Right lung (tissue), 5 donors: Measurements from ENCODE around the gene RAB3C. TPM values are rescaled to one million over a fixed set of nuclear protein-coding genes. Genes with fewer than 3 reads are reported as not detected.

Source experiments
- DNase-seq, 2 donors: peaks; one replicate each; pipeline ENCODE4 v3.0.0-alpha.2; 2013
- polyA plus RNA-seq, 5 donors: library from polyadenylated mRNA; unstranded; fragments of 120-200 nt; gene quantifications; one replicate each; pipeline versions ENCODE4 v1.2.1 to v1.2.3, GENCODE V29; 2013; ENCODE audit warnings: inconsistent platforms in 1 of 5, low replicate concordance in 1 of 5; ENCODE audit not compliant: insufficient read length in 5 of 5, insufficient read depth in 1 of 5

RAB3C gene
- polyA plus RNA-seq, 5 donors = 0.68 to 2.8 (median 1.3) TPM

DNA sequence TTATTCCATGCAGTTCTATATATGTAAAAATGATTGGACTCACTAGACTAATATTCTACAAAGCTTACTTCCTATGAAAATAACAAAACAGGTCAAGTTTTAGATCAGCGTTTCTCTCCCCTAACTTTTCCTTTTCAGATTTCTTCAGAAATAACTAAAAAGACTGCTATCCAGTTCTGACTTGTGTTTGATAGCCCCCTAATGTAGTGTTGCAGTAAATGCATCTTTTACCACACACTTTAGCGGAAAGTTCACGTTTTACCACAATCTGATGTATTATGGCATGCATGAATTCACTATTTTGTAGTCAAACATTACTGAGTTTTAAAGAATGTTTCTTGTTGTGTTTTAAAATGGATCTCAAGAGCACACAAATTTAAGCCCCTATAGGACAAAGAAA lies 292.7 kb downstream of the RAB3C start:
- DNase-seq = no peak

GRCh38 chr5:58885260-58885659 lies 302.4 kb downstream of the RAB3C start:
- no peak for DNase-seq

DNA sequence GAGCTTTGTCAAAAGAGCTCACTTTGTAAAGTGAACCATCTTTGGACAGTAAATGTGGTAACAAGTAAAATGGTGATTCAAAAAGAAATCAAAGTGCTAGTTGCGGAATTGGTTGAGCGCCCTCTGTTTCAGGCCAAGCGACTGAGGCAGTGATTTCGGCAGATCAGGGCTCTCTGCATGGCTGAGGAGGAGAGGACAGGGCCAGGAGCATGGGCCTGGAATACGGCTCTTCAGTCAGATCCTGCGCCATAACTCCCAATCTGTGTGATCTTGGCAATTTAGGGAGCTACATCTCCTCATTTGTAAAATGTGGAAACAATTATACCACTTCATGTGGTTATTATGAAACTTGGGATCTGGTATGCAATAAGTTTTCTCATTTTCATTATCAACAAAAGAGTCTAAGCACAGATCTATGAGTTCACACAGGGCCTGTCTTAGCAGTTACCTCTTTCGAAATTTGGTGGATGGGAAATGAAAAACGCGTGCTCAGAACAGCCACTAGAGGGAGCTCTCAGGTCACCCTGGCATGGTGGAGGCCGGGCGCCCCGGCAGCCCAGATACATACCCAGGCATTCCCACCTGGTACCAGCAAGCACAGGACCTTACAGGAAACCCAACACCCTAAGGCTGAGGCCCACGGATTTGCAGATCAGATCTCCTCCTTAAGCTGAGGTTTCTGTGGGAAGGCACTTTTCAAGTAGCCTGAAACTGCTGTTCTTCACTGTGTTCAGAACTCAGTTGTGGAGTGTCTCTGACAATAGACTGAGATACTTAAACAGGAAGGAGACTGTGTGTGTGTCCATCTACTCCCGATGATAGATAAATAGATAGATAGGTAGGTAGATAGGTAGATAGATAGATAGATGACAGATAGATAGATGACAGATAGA lies 303.7 kb downstream of the RAB3C start:
- DNase-seq = peak; percentile 35 to 46

DNA sequence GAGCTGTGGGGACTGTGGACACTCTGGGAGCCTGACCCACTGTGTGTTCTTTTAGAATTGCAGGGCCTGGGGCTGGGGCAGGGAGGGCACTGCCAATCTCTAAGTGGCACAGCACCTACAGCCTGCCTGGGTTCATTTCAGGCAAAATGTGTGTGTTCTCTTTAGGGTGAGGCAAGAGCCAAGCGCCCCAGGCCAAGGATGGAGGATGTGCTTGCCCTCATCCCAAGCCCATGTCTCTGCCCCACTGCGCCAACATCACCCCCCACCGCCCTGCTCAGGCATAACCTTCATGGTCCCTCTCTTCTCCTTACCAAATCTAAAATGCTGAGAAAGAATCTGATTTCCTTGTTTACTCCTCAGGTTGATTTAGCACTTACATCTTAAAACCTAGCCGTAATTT lies 304.4 kb downstream of the RAB3C start:
- no peak for DNase-seq

DNA sequence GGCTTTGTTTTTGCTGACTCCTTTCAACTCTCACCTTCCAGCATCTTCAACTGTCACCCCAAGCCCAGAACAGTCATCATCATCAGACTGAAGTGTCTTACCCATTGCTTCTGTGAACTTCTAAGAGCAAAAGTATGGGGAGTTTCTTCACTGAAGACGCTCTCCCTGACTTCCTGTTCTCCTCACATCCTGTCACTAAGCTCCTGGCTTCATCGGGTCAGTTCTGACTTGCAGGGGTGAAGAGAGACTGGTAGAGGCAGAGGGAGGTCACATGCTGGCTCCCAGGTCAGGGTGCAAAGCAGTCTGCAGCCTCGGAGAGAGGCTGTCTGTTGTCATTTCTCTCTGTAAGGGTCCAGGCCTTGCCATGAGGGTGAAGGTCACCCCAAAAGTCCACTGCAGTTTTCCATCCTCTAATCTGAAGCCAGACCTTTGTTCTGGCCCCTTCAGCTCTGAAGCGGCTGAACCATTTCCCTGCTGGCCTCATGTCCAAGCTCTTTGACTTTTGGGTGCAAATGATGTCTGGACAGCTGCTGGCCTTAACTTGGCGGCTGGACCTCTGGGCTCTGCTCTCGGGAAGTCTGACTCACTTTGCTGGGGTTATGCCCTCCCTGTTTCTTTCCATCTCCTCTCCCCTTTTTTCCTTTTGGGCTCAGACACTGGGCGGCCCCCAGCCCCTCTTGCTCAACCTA lies 305.0 kb downstream of the RAB3C start:
- peak; percentile 56 to 61 for DNase-seq

DNA sequence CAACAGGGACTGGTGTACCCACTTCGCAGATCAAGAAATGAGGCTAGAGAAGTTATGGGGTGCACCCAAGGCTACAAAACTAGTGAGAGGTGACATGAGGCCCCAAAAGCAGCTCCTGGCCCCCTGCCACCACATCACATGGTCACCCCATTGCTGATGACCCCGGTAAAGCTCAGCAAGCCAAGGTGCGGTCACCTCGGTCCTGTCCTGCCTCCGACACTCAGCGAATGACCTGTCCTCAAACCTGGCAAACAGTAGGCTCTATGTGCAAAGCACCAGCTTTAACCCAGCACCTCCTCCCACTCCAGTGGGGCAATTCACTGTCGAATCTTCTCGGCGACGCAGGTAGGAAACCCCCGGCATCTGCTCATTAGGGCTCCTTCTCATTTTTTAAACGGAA lies 307.4 kb downstream of the RAB3C start:
- DNase-seq = no peak

- DNase-seq = no peak
Measured at GRCh38 chr5:58890701-58891085, 307.8 kb downstream of the RAB3C start.

DNA sequence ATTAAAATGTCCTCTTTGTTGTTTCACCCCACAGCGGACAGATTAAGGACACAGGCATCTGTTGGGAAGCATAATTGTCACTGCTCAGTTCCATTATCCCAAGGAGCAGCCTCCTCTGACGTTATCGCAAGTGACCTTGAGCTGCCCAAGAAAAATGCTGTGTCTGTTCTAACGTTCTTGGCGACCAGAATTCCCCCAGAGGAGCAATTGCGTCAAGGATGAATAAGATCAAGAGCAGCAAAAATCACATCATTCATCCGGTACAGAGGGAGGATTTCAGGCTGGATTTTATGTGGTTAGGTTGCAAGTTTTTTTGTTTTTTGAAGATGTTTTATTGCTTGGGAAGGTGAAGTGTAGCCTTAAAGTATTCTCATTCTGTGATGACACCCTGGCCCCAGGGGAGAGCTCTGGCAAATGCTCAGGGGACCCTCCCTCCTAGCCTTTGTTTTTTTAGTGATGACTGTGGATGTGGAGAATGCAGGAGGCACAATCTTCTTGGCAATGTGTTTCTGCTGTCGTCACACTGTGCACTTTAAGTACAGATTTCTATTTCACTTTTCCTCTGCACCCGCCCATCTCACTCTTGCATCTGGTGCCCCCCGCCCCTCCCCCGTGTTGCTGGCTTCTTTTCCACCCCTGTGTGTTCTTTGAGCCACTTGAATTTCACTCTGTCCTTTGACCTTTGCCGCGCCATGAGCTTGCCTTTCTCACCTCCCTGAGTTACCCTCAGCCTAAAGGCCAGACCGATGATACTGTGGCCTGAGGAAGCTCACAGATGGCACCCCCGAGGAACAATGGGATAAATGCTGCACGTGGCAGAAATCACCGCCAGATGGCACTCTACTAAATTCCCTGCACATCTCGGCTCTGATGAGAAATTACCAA lies 308.5 kb downstream of the RAB3C start:
- DNase-seq = peak; percentile 48 to 58

DNA sequence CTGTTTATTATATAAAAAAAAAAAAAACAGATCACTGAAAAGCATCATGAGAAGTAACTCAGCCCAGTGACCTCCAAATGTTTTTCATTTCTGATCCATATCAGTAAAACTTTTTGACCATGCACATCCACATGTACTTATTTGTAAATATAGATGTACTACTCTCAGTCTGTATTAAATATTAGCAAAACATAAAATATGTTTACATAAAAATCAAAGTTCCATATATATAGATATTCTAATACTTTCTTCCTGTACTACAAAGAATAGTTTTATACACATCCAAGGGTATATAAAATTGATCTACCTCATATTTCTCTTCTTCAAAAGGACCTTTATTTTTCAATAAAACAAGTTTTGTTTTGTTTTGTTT lies 309.1 kb downstream of the RAB3C start:
- no peak for DNase-seq

DNA sequence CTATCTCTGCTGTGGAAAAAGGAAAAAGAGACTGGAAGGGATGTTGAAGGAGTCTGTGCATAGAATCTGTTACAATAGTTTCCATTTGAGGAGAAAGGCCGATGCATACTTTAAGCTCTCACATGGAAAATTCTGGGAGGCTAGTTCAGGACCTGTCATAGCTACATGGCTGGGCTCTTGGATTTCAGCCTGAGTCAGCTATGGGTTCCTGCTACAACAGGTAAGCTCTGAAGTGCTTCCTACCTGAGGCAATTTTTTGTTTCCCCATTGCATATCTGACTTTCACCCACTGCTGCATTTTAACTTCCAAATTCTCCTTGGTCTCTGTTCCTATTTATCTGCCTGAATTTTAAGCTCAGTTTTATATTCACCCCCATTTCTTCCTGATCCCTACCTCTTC lies 310.7 kb downstream of the RAB3C start:
- DNase-seq = no peak

DNA sequence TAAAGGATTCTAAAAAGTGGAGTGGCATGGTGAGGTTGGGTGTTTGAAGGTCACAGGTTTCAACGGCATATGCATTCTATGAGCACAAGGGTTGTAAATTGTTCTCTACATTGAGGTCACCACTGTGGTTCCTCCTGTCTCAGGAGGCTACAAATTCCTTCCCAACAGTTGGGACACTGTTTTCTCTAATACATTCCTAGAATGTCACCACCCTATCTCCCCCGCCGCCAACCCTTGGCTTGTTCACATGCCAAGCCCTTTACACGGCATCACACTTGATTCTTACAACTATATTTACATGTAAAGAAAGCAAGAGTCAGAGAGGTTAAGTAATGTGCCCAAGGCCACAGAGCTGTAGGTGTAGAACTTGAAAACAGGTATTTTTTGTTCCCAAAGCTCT lies 315.1 kb downstream of the RAB3C start:
- DNase-seq = no peak

DNA sequence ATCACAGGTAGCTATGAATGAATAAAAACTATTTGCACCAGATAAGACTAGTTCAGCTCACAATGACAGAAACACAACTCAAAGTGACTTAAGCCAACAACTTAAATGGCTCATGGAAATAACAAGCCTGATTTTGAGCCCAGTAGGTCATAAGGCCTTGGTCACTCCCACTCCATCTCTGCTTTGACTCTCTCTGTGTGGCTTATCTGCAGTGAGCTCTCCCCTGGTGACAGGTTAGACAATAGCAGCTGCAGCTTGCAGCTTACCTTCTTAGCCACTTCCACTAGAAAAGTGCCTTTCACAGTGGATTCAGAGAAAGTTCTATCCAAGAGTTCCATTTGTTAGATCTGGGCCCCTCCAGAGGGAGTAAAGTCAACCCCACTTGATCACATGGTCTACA lies 315.7 kb downstream of the RAB3C start:
- no peak for DNase-seq

DNA sequence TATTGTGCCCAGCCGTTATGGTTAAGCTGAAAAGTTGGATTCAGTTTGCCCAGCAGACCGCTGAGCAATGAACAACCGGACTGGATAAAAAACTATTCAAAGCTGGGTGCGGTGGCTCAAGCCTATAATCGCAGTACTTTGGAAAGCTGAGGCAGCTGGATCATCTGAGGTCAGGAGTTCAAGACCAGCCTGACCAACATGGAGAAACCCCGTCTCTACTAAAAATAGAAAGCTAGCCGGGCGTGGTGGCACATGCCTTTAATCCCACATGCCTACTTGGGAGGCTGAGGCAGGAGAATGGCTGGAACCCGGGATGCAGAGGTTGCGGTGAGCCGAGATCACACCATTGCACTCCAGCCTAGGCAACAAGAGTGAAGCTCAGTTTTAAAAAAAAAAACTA lies 318.4 kb downstream of the RAB3C start:
- no peak for DNase-seq

GRCh38 chr5:58902305-58902704 lies 319.4 kb downstream of the RAB3C start:
- DNase-seq = no peak

DNA sequence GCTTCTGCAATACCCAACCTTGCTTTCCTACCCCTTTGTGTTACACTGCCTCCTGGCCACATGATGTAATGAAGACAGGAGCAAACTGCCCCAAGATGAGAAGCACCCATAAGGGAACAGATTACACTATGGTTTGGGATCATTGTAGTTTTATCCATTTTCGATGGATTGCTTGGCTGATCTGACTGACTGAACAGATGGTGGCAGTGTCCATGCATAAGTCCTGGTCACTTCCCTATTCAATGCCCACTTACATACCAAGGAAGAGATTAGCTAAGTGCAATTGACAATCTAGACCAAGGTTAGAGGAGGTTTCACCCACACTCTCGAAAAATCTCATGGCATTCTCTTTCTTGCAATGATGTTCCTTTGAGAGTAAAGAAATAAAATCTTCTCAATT lies 319.9 kb downstream of the RAB3C start:
- DNase-seq = no peak

GRCh38 chr5:58904737-58905136 lies 321.9 kb downstream of the RAB3C start:
- no peak for DNase-seq

DNA sequence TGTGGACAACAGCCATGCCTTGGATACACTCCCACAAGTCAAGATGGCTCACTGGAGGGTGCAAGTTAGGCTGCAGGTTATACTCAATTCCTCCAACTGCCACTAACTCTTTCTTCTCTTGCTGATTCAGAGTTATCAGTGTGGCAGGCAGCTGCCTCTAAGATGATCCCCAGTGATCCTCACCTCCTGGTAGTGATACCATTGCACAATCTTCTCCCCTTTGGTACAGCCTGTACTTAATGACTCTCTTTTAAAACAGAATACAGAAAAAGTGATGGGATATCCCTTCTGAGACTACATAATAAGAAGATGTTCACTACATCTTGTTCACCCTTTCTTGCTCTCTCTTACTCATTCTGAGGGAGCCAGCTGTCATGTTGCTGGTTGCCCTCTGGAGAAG lies 323.1 kb downstream of the RAB3C start:
- DNase-seq = no peak

Other genes with a start within 250 kb of the RAB3C start
- 100 to 1,000 TPM; 202 to 317 (median 288) TPM for gene PLK2, start 123.0 kb upstream of the RAB3C start, polyA plus RNA-seq
- gene GAPT, start 91.6 kb upstream of the RAB3C start, polyA plus RNA-seq = 1 to 10 TPM in 2 of 5 donors, under 1 TPM in 3; 0.75 to 1.3 (median 0.79) TPM